NCI-H1930 (cell line): Measurements from ENCODE around the gene ECM2.
"Not testable (repeated sequence)": the region's sequence is repeated elsewhere in the genome, so short reads cannot be mapped to it uniquely, and the experiment has no call there.

Experiments
- DNase-seq, 2 experiments: peaks; one replicate each; lab custom pipeline; 2025; lab: John Stamatoyannopoulos, UW

The ECM2 gene

GRCh38 chr9:92535940-92536850 is at the start of gene ECM2:
TSS of gene ECM2 (minus strand) at chr9:92535990. CDS start at chr9:92522866, 13,124 bp downstream.
- DNase-seq: no peak

DNA sequence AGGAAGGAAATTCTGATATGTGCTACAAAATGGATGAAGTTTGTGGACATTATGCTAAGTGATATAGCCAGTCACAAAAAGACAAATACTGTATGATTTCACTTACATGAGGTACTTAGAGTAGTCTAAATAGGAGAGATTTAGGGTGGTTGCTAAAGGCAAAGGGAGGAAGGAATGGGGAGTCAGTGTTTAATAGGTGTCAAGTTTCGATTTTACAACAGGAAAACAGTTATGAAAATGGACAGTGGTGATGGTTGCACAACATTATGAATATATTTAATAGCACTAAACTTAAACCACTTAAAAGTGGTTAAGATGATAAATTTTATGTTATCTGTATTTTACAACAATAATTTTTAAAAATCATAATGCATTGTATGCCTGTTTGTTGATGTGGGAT is 40.4 kb upstream of the ECM2 start:
- DNase-seq: no peak

DNA sequence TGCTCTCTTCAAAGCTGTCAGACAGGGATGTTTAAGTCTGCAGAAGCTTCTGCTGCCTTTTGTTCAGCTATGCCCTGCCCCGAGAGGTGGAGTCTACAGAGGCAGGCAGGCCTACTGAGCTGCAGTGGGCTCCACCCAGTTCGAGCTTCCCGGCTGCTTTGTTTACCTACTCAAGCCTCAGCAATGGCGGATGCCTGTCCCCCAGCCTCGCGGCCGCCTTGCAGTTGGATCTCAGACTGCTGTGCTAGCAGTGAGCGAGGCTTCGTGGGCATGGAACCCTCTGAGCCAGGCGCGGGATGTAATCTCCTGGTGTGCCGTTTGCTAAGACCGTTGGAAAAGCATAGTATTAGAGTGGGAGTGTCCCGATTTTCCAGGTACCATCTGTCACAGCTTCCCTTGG is 37.8 kb upstream of the ECM2 start:
- DNase-seq: not testable (repeated sequence)

DNA sequence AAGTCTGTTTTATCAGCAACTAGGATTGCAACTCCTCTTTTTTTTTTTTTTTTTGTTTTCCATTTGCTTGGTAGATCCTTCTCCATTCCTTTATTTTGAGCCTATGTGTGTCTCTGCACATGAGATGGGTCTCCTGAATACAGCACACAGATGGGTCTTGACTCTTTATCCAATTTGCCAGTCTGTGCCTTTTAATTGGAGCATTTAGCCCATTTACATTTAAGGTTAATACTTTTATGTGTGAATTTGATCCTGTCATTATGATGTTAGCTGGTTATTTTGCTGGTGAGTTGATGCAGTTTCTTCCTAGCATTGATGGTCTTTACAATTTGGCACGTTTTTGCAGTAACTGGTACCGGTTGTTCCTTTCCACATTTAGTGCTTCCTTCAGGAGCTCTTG is 36.1 kb upstream of the ECM2 start:
- DNase-seq: not testable (repeated sequence)

DNA sequence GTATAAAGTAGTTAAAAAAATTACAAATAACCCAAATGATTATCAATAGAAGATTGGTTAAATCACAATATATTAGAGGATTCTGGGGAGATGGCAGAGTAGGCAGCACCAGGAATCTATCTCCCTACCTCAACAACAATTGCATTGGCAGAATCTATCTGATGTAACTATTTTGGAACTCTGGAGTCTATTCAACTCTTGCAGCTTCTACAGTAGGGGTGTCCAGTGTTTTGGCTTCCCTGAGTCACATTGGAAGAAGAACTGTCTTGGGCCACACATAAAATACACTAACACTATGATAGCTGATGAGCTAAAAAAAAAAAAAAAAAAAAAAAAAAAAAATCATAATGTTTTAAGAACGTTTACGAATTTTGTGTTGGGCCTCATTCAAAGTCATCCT is 29.2 kb upstream of the ECM2 start:
- no peak for DNase-seq

DNA sequence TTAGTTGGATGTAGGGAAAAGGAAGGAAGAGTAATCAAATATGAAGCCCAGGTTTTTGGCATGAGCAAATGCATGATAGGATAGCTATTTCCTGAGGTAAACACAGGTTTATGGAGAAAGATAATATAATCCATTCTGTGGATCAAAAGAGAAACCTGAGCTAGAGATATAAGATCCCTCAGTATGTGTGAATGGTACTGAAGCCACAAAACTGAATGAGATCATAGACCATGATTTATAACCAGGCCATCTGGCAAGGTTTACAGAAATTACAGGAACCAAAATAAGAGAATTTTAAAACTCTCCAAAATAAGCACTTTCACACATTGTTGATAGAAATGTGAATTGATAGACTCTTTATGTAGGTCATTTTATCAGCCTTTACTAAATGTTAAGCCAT is 28.7 kb upstream of the ECM2 start:
- DNase-seq: no peak

DNA sequence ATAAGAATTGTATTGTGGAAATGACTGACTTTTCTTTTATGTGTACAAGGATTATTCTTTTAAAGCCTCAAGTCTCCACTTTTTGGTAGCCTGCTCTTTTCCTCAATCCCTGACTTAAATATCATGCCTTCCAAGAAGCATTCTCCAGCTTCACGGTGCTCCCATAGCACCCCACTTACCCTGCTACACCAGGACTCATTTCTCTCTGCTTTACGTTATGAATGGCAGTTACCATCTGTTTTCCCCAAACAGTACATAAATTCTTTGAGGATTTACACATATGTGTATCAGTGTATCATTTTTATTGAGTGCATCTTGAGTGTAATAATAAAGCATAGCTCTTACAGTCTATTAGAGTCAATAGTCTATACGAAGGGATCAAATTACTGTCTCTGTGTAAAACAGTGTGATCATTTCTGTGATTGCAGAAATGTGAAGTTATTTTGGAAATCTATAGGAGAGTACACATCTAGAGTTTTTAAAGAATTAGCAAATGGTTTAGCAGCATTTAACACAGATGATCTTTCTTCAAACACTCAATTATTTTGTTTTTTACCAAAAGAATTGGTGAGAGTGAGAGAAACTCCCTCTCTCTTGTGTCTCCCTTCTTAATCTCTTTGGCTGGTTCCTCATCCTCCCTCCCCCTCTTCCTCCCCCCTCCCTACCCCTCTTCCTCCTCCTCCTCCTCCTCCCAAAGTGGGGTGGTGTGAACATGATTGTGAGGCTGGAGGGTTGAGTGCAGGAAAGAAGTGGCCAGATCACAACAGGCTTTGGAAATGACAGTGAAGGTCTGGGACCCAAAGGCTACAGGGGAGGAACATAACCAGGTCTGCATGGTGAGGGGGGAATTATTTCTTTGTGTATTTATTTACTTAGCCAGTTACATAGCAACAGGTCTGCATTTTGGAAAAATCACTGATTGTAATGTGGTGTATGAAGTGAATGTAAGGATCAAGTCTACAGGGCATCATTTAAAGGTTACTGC is 27.6 kb upstream of the ECM2 start:
- DNase-seq: no peak

GRCh38 chr9:92562461-92562967 is 26.7 kb upstream of the ECM2 start:
- no peak for DNase-seq

GRCh38 chr9:92561374-92562330 is 25.9 kb upstream of the ECM2 start:
- DNase-seq: no peak

GRCh38 chr9:92558612-92559374 is 23.0 kb upstream of the ECM2 start:
- no peak for DNase-seq

DNA sequence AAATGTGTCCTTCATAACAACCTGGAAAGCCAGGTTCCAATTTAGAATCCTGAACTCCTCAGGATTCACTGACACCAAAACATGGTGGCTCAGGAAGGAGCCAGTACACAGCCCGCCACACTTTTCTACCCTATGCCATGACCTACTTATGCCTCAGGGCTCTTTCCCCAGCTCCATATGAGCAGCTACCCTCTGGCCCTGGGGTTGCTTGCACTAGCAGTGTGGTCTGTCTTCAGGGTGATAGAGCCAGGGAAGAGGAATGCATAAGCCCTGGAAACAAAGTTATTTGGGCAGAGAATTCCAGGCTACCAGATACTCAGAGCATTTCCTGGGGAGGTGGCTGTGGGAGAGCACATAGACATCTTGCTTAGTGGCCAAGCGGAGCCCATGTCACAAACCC is 15.0 kb upstream of the ECM2 start:
- DNase-seq: no peak

GRCh38 chr9:92547356-92547755 is 11.6 kb upstream of the ECM2 start:
- DNase-seq: no peak

- DNase-seq: no peak
Measured at GRCh38 chr9:92545002-92545510, 9.3 kb upstream of the ECM2 start.

GRCh38 chr9:92543972-92544371 is 8.2 kb upstream of the ECM2 start:
- no peak for DNase-seq

DNA sequence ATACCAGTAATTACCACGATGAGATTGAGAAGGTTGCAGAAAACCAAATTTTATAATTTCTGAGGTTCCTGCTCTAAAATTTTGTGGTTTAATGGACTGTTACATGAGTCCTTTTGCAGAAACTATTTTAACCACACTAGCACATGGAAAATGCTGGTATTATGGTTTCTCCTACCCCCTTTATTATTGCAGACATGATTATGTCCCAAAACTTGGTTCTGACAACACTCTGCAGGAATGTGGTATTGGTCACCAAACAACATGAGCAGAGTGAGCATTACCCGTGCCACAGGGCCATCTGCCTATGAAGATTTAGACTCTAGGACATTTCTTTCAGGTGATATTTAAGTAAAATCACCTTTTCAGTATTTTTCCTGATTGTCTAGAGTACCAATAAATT is 2.8 kb upstream of the ECM2 start:
- DNase-seq: no peak

GRCh38 chr9:92534674-92535073 is 1.1 kb downstream of the ECM2 start:
- no peak for DNase-seq

DNA sequence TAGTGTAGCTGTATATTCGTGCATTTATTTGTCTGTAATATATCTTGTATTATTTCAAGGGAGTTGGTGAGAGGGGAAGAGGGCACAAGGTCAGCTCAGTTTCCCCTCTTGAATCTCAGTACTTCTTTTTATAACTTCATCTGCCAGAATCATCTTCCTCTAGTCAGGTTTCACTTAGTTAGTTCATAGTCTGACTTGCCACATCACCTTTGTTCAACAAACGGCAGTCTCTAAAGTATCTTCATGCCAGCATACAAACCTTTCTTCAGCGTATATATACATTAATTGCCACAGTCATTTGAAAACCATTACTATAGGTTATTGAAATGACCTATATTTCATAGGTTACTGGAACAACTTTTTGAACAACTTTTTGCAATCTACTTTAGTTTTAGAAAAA is 1.6 kb downstream of the ECM2 start:
- DNase-seq: no peak

GRCh38 chr9:92530893-92531292 is 4.9 kb downstream of the ECM2 start:
- DNase-seq: no peak

GRCh38 chr9:92529124-92529523 is 6.7 kb downstream of the ECM2 start:
- DNase-seq: no peak

- no peak for DNase-seq
Measured at GRCh38 chr9:92528522-92528849, 7.3 kb downstream of the ECM2 start.
